Measurements from ENCODE around the gene NTHL1.
"Not testable (repeated sequence)": the region's sequence is repeated elsewhere in the genome, so short reads cannot be mapped to it uniquely, and the experiment has no call there.

The NTHL1 gene

DNA sequence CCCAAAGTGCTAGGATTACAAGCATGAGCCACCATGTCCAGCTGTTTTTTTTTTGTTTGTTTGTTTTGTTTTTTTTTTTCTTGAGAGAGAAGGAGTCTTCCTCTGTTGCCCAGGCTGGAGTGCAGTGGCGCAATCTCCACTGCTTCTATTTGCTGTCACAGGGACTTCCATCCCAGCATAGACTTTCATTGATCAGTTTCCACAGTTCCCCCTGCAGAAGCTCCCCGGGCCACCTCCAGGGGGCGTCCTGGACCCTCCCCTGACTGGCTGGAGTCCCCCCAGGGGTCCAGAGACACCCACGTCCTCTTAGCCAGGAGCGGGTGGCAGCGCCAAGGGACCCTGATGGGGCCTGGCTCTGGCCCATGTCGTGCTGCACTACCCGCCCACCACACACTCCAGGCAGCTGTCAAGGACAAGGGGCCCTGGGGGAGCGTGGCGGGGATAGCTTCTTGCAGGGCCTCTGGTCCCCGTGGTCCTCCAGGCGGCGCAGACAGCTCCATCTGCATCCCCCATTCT is 31.2 kb downstream of the NTHL1 start:
- Mint-ChIP-seq H3K9me3 (no peaks in the 10 kb centered on the region), H3K36me3 (ENCODE audit: insufficient read depth) (peaks cover 8% of the 10 kb centered on the region), H3K4me3 (no peak overlapping the region), H3K27me3 (peaks cover 7 to 31% of the 10 kb centered on the region in 2 donors), H3K4me1 (ENCODE audit: low read depth in 2 of 2) (peaks cover 0 to 2% of the 10 kb centered on the region in 2 donors), H3K27ac (no peak overlapping the region)
- ATAC-seq (replicated peaks) (no peak), DNase-seq (no peak)

DNA sequence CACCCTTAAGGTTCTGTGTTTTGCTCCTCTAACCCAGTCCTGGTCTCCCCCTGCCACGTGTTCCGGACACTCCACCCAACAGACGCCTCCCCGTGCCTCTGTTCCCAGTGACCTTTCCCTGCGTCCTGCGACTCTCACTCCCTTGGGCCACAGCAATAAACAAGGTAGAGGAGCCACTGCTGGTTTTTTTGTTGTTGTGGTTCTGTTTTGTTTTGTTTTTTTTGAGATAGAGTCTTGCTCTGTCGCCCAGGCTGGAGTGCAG is 31.8 kb downstream of the NTHL1 start:
- peaks cover 0 to 2% of the 10 kb centered on the region in 2 donors for H3K4me1 Mint-ChIP-seq (ENCODE audit: low read depth in 2 of 2)
- H3K9me3 Mint-ChIP-seq = no peaks in the 10 kb centered on the region
- peaks cover 5% of the 10 kb centered on the region for H3K36me3 Mint-ChIP-seq (ENCODE audit: insufficient read depth)
- H3K27me3 Mint-ChIP-seq = peaks cover 5 to 25% of the 10 kb centered on the region in 2 donors
- H3K4me3 Mint-ChIP-seq = no peak overlapping the region
- ATAC-seq (replicated peaks) (no peak), DNase-seq (no peak)
- no peak overlapping the region for H3K27ac Mint-ChIP-seq

DNA sequence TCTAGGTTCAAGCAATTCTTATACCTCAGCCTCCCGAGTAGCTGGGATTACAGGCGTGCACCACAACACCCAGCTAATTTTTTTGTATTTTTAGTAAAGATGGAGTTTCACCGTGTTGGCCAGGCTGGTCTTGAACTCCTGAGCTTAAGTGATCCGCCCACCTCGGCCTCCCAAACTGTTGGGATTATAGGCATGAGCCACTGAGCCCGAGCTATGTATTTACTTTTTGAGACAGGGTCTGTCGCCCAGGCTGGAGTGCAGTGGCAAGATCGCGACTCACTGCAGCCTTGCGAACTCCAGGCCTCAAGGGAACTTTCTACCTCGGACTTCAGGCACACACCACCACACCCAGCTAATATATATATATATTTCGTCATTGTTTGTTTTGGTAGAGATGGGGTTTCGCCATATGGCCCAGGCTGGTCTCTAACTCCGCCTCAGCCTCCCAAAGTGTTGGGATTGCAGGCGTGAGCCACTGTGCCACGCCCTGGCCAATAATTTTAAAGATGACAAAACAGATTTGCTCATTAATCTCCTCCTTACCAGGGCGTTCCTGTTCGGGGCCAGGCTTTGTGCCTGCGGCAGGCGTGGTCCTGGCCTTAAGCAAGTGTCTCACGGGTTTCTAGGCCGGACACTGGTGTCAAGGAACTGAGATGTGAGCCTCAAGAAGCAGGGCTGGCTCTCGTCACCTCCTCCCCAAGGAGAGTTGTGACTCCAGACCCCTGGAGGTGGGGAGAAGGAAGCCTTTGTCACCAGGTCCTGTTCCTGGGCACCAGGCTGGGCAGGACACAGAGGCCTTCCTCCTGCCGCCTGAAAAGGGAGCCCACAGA is 32.3 kb downstream of the NTHL1 start:
- H3K4me1 Mint-ChIP-seq (ENCODE audit: low read depth in 2 of 2) = peaks cover under 1% of the 10 kb centered on the region in 2 donors
- ATAC-seq (replicated peaks) = no peak

DNA sequence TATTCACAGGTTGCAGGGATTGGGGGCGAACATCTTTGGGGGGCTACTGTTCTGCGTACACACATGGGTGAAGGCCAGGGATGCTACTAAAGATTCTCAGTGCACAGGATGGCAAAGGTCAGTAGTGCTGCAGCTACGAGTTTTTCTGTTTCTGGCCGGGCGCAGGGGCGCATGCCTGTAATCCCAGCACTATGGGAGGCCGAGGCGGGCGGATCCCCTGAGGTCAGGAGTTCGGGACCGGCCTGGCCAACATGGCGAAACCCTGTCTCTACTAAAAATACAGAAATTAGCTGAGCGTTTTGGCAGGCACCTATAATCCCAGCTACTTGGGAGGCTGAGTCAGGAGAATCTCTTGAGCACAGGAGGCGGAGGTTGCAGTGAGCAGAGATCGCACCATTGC is 34.1 kb downstream of the NTHL1 start:
- ATAC-seq (replicated peaks) (no peak), DNase-seq (no peak)
- H3K27me3 Mint-ChIP-seq = peaks cover 0 to 10% of the 10 kb centered on the region in 2 donors
- H3K36me3 Mint-ChIP-seq (ENCODE audit: insufficient read depth) = peaks cover 5% of the 10 kb centered on the region
- no peak overlapping the region for H3K4me3 Mint-ChIP-seq
- H3K4me1 Mint-ChIP-seq (ENCODE audit: low read depth in 2 of 2) = peaks cover 9% of the 10 kb centered on the region in 2 donors
- no peak overlapping the region for H3K27ac Mint-ChIP-seq
- no peaks in the 10 kb centered on the region for H3K9me3 Mint-ChIP-seq

More for the DNA sequence above, 32.3 kb downstream of the NTHL1 start:
- Mint-ChIP-seq H3K9me3 (no peaks in the 10 kb centered on the region), H3K27me3 (peaks cover 0 to 20% of the 10 kb centered on the region in 2 donors), H3K36me3 (ENCODE audit: insufficient read depth) (peaks cover 5% of the 10 kb centered on the region), H3K27ac (no peak overlapping the region), H3K4me3 (no peak overlapping the region)
- DNase-seq = no peak

DNA sequence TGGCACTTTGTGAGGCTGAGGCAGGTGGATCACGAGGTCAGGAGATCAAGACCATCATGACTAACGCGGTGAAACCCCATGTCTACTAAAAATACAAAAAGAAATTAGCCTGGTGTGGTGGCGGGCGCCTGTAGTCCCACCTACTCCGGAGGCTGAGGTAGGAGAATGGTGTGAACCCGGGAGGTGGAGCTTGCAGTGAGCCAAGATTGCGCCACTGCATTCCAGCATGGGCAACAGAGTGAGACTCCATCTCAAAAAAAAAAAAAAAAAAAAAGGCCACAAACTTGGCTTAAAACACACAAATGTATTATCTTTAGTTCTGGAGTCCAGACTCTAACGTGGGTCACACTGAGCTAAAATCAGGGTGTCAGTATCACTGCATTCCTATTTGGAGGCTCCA is 35.9 kb downstream of the NTHL1 start:
- Mint-ChIP-seq H3K36me3 (ENCODE audit: insufficient read depth) (peaks cover 12% of the 10 kb centered on the region), H3K4me1 (ENCODE audit: low read depth in 2 of 2) (peaks cover 24 to 25% of the 10 kb centered on the region in 2 donors)
- H3K4me3 Mint-ChIP-seq; ATAC-seq (replicated peaks); DNase-seq; H3K27me3 Mint-ChIP-seq; H3K27ac Mint-ChIP-seq; H3K9me3 Mint-ChIP-seq: not testable (repeated sequence)

DNA sequence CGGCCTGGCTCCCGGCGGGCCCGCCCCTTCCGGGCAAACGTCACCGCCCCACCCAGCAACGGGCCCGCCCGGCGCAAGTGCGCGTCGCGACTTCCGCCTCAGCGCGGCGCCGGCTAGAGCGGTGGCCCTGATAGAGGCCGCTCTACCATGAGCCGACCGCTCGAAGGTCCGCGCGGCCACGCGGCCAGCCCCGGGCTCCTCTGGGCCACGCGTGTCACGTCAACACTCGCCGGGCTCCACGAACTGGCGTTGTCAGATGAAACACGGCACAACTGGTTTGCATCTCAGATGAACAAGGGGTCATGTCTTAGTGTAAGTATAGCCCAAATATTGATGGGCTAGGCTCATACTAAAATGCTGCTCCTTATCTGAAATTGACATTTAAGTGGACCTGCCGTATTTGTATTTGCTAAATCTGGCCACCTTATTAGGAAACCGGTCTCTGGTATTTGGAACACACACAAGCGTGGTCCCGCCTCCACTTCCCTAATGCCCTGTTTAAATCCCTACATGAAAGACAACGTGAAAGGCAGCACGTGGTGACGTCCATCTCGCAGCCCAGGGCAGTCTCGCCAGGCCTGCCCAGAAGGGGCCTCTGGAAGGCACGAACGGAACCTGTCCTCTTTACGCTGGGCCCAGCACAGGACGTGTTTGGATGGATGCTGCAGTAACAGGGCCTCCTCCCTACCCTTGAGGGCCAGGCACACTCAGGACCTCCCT is 37.7 kb downstream of the NTHL1 start, which contains the start of gene ZNF598:
ZNF598 (minus strand) TSS at position 31 of the 720 bp plus-strand sequence.
- peak; percentile 70 to 77 (median 76) for DNase-seq
- Mint-ChIP-seq H3K27ac (peak within 1 kb of the TSS; percentile 90 to 94), H3K36me3 (ENCODE audit: insufficient read depth) (peaks cover 7% of the 10 kb centered on the region), H3K27me3 (no peaks in the 10 kb centered on the region), H3K4me3 (peak within 1 kb of the TSS; percentile 84 to 85), H3K4me1 (ENCODE audit: low read depth in 2 of 2) (peaks cover 37 to 38% of the 10 kb centered on the region in 2 donors), H3K9me3 (no peaks in the 10 kb centered on the region)
- peak; percentile 94 for ATAC-seq (replicated peaks)

DNA sequence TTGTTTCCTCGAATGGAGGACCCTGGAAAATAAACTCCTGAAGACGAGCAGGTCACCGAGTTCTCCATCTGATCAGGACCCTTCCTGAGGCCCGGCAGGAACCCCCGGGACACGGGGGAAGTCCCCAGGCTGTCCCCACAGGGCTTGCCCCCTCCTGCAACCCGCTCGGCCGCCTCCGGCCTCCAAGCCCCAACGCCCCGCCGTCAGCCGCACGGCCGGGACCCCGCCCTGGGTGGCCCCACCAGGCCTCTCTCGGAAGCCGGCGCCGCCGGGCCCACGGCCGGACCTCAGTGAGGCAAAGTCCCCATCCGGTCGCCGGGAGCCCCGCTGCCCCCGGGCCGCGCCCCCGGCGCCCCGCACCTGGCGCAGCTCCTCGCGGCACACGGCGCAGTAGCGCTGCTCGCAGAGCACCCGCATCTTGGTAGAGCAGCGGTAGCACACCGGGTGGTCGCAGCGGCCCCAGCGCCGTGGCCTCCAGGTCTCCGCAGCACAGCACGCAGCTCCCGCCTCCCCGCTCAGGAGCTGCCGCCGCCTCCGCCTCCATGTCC is 38.4 kb downstream of the NTHL1 start:
- Mint-ChIP-seq H3K4me1 (ENCODE audit: low read depth in 2 of 2) (peaks cover 41 to 42% of the 10 kb centered on the region in 2 donors), H3K4me3 (peak overlapping the region; percentile 80 to 85), H3K27me3 (no peaks in the 10 kb centered on the region), H3K9me3 (no peaks in the 10 kb centered on the region), H3K36me3 (ENCODE audit: insufficient read depth) (peaks cover 7% of the 10 kb centered on the region), H3K27ac (peak overlapping the region; percentile 71 to 90)
- DNase-seq (no peak), ATAC-seq (replicated peaks) (peak; percentile 49)

DNA sequence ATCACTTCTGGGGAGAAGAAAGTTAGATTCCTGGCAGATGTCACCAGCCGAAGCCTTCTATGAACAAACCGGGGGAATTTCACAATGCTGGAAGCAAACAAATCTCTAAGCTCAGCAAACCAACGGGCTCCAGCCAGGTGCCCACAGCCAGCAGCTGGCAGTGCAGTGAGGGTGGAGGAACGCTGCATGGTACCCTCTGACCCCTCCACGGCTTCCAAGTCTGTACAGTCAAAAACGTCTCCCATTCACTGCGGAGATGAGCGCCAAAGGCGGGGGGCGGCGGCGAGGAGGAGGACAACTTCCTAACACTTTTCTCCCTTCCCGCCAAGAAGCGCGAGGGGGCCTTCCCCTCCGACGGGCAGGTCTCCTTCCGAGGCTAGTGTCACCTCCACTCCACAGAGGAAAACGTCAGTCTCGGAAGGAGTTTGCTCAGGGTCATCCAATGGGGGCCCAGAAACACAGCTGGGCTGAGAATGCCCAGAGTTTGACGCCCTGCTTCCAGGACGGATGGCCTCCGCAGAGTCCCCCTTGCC is 38.9 kb downstream of the NTHL1 start:
- H3K36me3 Mint-ChIP-seq (ENCODE audit: insufficient read depth) = peaks cover 7% of the 10 kb centered on the region
- H3K4me1 Mint-ChIP-seq (ENCODE audit: low read depth in 2 of 2) = peaks cover 45 to 46% of the 10 kb centered on the region in 2 donors
- H3K27me3 Mint-ChIP-seq = no peaks in the 10 kb centered on the region
- DNase-seq = no peak
- ATAC-seq (replicated peaks) = no peak
- peak overlapping the region; percentile 80 to 85 for H3K4me3 Mint-ChIP-seq
- H3K27ac Mint-ChIP-seq = peak overlapping the region; percentile 71 to 90
- H3K9me3 Mint-ChIP-seq = no peaks in the 10 kb centered on the region

DNA sequence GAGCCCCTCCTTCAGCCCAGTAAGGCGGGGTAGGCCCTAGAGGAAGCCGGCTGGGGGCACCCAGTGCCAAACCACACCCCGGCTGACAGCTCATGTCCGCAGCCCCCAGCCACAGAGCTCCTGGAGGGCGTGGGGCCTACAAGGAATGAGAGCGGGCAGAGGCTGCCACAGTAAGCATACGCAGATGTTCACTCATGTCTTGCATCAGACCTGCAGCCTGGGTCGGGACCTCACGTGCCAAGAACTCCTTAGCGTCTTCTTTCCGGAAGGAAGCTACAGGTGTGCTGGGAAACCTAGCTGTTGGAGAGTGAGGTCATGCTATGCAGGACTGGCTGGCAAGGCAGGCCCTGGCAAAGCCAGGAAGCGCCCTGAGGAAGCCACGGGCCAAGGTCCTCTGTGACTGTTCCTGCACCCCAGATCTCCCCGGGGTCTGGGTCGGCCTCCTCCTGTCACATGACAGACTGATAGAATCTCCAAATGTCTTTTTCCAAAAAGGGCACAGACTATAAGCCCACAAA is 39.6 kb downstream of the NTHL1 start:
- Mint-ChIP-seq H3K36me3 (ENCODE audit: insufficient read depth) (peaks cover 7% of the 10 kb centered on the region), H3K4me3 (peak overlapping the region; percentile 80 to 85), H3K4me1 (ENCODE audit: low read depth in 2 of 2) (peaks cover 45 to 46% of the 10 kb centered on the region in 2 donors), H3K27ac (peak overlapping the region; percentile 71 to 90), H3K27me3 (no peaks in the 10 kb centered on the region), H3K9me3 (no peaks in the 10 kb centered on the region)
- ATAC-seq (replicated peaks) (peak; percentile 11), DNase-seq (no peak)

DNA sequence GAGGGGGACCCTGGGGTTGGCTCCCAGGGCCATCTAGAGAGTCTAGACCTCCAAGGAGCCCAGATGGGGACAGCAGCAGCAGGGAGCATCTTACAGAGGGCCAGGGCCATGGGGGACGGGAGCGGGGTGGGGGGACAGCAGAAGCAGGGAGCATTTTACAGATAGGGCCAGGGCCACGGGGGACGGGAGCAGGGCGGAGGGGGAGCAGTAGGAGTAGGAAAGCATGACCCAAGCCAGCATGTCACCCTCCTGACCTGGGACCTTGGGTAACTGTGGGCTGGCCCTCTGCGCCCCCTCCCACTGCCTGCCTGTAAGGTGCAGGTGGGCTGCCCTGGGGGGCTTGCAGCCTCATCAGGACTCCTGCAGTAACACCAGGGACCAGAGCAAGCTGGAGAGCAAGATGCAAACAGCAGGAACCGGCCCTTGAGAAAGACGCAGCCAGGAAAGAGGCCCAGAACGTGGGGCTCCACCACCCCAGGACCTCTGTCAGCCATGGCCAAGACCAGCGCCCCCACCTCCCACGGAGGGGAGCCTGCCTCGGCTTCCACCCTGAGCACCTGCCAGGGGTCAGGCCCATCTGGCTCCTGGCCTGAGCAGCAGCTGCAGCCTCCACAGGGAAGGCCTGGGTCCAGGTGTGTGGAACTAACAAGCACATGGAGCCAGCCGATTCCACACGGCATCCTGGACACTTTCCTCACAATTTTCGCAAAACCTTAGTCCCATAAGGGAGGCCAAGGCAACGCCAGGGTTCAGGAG is 40.4 kb downstream of the NTHL1 start:
- H3K27ac Mint-ChIP-seq = peak overlapping the region; percentile 81 to 90
- H3K4me1 Mint-ChIP-seq (ENCODE audit: low read depth in 2 of 2) = peaks cover 46 to 48% of the 10 kb centered on the region in 2 donors
- H3K9me3 Mint-ChIP-seq = no peaks in the 10 kb centered on the region
- H3K4me3 Mint-ChIP-seq = peak overlapping the region; percentile 80 to 85
- no peak for ATAC-seq (replicated peaks)
- peaks cover 10% of the 10 kb centered on the region for H3K36me3 Mint-ChIP-seq (ENCODE audit: insufficient read depth)
- no peak for DNase-seq
- H3K27me3 Mint-ChIP-seq = no peaks in the 10 kb centered on the region

DNA sequence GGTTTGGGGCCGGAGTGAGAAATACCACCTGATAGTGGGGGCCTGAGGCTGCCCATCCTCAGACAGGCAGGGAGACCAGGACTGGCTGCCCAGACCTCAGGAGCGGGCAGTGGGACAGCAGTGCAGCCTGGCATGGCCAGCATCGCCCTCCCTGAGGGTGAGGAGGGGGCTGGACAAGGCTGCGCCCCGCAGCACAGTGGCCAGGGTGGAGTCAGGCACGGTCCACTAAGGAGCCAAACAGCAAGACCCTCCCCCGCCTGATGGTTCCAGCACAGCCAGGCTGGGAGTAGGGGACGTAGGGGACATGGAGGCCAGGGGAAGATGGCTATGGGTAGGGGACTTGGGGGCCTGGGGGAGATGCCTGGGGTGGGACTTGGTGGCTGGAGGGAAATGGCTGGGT is 41.3 kb downstream of the NTHL1 start:
- no peak for ATAC-seq (replicated peaks)
- Mint-ChIP-seq H3K4me3 (peak overlapping the region in 1 of 2 donors; percentile 60), H3K36me3 (ENCODE audit: insufficient read depth) (peaks cover 13% of the 10 kb centered on the region), H3K4me1 (ENCODE audit: low read depth in 2 of 2) (peaks cover 46 to 48% of the 10 kb centered on the region in 2 donors), H3K27me3 (no peaks in the 10 kb centered on the region), H3K9me3 (no peaks in the 10 kb centered on the region), H3K27ac (peak overlapping the region in 1 of 2 donors; percentile 81)
- DNase-seq = no peak

DNA sequence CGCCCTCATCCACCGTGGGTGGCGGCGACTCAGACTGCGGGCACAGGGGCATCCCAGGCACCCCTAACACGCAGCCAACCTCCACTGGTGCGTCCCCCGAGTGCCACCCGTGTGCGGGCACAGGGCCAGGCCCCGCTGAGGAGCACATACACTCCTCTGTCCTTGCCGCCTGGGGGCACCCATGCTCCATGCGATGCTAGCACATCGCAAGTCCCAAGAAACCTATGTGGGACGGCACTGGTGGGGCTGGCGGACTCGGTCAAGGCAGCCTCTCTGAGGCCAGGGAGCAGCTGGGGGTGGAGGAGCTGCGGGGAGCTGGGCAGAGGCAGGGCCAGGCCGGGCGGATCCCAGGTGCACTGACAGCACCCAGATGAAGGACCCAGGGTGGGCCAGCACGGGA is 42.0 kb downstream of the NTHL1 start:
- Mint-ChIP-seq H3K4me1 (ENCODE audit: low read depth in 2 of 2) (peaks cover 46 to 48% of the 10 kb centered on the region in 2 donors), H3K27ac (peak overlapping the region; percentile 35 to 81), H3K9me3 (no peaks in the 10 kb centered on the region), H3K4me3 (peak overlapping the region in 1 of 2 donors; percentile 48), H3K27me3 (no peaks in the 10 kb centered on the region), H3K36me3 (ENCODE audit: insufficient read depth) (peaks cover 18% of the 10 kb centered on the region)
- ATAC-seq (replicated peaks) (no peak), DNase-seq (no peak)

All from effector memory CD8-positive, alpha-beta T cell (primary cell).